22Rv1 (cell line): ENCODE data around the gene AHRR.

Experiments used
- H3K27ac ChIP-seq: fragments of 450-650 bp; 2 replicates; pipeline ENCODE4 v1.5.1; 2017
- ZFX ChIP-seq: fragments of 450-650 bp; IDR thresholded peaks from 2 replicates; pipeline ENCODE4 v1.6.1; 2017; ENCODE audit warnings: antibody characterized with exemption, borderline replicate concordance
- TF ChIP-seq, protein P1 (sequence below): fragments of 450-650 bp; IDR thresholded peaks from 2 replicates; pipeline ENCODE4 v1.5.1; 2017; ENCODE audit warnings: mild to moderate bottlenecking

AHRR gene

GRCh38 chr5:421287-421880, 99.9 kb downstream of the AHRR start:
- TF ChIP-seq, protein P1, sequence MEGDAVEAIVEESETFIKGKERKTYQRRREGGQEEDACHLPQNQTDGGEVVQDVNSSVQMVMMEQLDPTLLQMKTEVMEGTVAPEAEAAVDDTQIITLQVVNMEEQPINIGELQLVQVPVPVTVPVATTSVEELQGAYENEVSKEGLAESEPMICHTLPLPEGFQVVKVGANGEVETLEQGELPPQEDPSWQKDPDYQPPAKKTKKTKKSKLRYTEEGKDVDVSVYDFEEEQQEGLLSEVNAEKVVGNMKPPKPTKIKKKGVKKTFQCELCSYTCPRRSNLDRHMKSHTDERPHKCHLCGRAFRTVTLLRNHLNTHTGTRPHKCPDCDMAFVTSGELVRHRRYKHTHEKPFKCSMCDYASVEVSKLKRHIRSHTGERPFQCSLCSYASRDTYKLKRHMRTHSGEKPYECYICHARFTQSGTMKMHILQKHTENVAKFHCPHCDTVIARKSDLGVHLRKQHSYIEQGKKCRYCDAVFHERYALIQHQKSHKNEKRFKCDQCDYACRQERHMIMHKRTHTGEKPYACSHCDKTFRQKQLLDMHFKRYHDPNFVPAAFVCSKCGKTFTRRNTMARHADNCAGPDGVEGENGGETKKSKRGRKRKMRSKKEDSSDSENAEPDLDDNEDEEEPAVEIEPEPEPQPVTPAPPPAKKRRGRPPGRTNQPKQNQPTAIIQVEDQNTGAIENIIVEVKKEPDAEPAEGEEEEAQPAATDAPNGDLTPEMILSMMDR, result no peak
- no peak for TF ChIP-seq ZFX
- H3K27ac ChIP-seq, result no peak overlapping the region

DNA sequence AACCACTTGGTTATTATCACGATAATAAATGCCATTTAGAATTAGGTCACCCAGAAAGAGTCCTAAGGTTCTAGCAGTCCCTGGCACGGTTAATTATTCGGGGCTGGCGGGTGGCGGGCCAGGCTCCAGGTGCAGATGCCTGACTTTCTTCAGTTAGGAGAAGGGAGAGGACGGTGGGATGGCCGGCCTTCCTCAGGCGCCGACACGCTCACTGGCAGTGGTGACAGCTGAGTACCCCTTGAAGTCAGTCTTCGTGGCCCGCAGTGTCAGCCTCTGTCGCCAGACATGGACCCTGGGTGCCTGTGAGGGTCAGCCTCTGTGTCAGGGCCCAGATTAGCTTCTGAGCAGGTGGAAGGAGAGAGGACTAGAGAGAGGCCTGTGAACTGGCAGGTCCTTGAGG, 100.4 kb downstream of the AHRR start:
- no peak overlapping the region for H3K27ac ChIP-seq
- TF ChIP-seq, protein P1, result no peak
- TF ChIP-seq ZFX, result no peak

DNA sequence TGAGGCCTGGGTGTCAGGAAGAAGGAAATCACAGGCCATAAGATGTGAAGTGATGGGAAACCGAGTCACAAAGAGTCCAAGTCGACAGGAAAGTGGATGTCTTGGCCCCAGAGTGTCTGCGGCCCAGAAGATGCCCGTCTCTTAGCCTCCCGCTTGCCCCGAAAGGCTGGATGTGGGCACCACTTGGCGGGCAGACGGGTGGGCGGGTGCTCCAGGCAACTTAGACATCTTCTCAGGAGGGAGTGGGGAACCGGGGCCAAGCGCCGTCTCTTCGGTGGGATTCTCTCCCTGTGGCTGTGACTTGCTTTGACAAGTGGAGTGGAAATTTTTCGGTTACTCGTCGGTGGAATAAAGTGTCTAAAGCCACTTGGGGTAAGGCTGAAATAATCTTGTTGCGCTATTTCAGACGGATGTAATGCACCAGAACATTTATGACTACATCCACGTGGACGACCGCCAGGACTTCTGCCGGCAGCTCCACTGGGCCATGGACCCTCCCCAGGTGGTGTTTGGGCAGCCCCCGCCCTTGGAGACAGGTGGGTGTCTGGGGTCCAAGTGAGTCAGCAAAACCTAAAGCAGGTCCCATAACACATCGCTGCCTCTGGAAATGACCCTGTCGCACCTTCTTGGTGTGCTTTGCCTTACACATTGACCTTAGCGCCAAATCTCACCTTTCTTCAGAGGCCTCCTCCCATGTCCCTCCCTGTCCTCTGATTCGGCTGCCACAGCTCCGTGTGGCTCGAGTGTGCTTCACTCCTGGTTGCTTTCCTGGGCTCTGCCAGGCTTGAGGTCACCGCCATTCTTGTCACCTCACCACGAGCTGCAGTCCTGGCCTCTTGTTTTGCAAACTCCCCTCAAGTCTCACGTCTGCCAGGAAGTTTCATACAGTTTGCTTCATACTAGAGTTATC, 101.1 kb downstream of the AHRR start:
- no peak overlapping the region for H3K27ac ChIP-seq
- TF ChIP-seq, protein P1, result no peak
- no peak for TF ChIP-seq ZFX

- no peak for TF ChIP-seq ZFX
- H3K27ac ChIP-seq, result no peak overlapping the region
Measured at GRCh38 chr5:423233-423565, 101.7 kb downstream of the AHRR start.

- TF ChIP-seq, protein P1, result no peak
- no peak for TF ChIP-seq ZFX
- H3K27ac ChIP-seq, result no peak overlapping the region
Measured at GRCh38 chr5:423626-424261, 102.2 kb downstream of the AHRR start.

GRCh38 chr5:424301-425110, 103.0 kb downstream of the AHRR start:
- H3K27ac ChIP-seq, result no peak overlapping the region
- TF ChIP-seq, protein P1, result no peak
- TF ChIP-seq ZFX, result no peak

DNA sequence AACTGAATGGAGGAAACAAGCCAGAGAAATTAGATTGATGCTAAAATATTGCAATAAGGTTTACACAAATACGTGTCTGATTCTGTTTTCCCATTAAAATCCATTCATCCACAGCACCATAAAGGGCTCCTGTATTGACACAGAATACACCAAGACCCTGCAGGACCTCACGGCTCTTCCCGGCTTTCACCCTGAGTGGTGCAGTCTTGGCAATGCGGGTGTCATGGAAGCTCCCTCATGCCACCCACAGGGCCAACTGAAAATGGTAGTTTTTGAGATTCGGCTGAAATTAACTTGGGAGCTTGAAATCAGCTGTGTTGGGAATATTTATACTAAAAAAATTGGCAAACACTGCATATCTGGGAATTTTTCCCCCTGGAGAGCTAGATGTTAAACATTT, 104.2 kb downstream of the AHRR start:
- H3K27ac ChIP-seq, result no peak overlapping the region
- TF ChIP-seq ZFX, result no peak
- TF ChIP-seq, protein P1, result no peak
